Daoy (cell line): ENCODE measurements around the gene CCDC171. TPM values are rescaled to one million over a fixed set of nuclear protein-coding genes. Genes with fewer than 3 reads are reported as not detected.
A peak's percentile ranks its signal among the peaks of the same experiment; 100 is the strongest.
"Not testable (repeated sequence)": the region's sequence is repeated elsewhere in the genome, so short reads cannot be mapped to it uniquely, and the experiment has no call there.

ENCODE experiments used
- DNase-seq: peaks from one replicate; pipeline ENCODE4 v3.0.0-alpha.2; 2015; ENCODE audit warnings: low read depth
- total RNA-seq: library from RNA; depleted of rRNA; stranded (reverse); fragments of >200 nt; shearing (Covaris generic); gene quantifications from 2 replicates; pipeline ENCODE4 v1.2.3, GENCODE V29; 2014; rRNA removed

Gene CCDC171
- 0.57 TPM in 2 replicates for total RNA-seq

DNA sequence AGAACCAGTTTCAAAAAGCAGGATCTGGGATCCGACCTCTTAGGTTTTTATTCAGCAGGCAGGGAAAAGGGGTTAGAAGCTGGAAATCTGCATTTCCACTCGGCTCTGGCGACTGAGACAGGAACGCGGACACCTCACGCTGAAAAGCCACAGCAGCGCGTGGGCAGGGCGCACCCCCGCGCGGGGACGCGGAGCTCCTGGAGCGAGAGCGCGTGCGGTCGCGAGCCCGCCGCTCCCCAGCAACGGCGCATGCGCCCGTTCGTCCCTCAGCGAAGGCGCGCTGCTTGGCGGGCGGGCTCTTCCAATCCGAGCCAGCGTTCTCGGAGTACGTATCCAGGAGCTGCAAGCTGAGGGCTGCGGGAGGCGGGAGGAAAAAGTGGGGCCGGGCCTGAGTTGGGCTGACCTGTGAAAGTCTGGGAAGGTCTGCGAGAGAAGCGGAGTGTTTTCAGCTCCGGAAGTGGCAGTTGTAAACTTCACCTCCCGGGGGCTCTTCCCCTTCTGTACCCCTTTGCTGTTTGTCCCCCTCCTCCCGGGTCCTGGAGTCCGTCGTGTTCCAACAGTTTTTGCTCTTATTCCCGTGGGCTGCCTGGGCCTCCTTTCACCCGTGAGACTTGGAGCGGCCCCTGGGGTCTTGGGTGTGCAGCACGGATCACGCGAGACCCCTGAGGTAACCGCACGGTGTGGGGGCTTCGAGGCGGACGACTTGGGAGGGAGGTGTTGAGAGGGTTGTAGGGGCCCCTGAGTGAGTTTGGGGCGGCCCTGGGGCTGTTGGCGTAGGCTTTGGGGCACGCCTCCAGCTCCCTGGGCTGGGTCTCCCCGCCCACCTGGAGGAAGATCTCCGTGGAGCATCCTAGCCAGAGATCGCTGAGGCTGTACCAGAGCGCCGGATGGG lies at the start of gene CCDC171:
CCDC171 (plus strand) TSS at position 408 of the 892 bp plus-strand sequence. CDS start 11,046 bp downstream, outside the sequence.
- peak; percentile 92 for DNase-seq

DNA sequence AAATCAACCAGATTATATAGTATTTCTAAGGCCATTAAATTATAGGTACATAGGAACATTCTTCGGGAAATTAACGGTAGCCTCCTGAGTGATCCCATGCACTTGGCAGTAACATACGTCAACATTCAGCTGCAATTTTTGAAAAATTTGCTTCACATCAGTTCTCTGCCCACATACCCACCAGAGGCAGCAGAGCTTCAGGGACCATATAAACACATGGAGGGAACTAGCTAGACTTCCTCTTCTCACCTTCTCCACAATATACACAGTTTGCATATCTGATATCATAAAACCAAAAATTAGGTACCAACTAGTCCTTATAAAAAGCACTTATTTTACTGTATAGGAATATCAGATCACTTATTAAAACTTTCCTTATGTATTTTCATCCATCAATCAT lies 46.9 kb upstream of the CCDC171 start:
- no peak for DNase-seq

DNA sequence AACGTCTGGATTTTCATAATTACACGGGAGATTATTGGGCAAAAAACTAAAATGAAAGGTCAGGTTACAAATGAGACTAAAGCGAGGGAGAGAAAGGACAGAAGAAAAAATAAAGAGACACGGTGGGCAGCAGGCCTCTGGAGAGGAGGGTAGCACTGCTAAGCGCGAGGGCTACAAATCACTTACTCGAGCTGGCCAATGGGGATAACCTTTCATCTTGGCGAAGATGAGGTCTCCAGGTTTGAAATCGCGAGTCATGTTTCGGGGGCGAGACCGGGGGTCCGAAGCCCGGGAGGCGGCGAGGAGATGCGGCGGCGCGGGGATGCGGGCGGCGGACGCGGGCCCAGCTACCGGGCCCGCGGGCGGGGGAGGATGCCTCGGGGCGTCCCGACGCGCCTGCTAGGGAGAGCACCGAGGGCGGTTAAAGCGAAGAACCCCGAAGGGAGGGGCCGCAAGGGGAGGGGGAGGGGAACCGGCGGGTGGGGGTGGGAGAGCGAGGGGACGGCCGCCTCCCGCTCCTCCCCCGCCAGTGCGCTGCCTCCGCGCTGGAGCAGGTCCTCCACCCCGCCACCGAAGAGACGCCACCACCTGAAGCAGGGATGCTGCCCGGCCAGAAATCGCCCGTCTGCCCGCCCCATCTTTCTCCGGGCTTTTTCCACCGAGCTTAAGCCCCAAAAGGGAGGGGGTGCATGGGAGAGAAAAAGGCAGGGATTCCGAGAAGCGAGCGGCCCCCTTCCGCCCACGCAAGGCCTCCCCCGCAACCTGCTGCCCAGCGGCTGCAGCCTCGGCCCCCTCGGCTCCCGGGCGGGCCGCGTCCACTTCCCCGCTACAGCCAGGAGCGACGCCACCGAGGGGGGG lies 42.7 kb upstream of the CCDC171 start:
- DNase-seq, result peak; percentile 14

DNA sequence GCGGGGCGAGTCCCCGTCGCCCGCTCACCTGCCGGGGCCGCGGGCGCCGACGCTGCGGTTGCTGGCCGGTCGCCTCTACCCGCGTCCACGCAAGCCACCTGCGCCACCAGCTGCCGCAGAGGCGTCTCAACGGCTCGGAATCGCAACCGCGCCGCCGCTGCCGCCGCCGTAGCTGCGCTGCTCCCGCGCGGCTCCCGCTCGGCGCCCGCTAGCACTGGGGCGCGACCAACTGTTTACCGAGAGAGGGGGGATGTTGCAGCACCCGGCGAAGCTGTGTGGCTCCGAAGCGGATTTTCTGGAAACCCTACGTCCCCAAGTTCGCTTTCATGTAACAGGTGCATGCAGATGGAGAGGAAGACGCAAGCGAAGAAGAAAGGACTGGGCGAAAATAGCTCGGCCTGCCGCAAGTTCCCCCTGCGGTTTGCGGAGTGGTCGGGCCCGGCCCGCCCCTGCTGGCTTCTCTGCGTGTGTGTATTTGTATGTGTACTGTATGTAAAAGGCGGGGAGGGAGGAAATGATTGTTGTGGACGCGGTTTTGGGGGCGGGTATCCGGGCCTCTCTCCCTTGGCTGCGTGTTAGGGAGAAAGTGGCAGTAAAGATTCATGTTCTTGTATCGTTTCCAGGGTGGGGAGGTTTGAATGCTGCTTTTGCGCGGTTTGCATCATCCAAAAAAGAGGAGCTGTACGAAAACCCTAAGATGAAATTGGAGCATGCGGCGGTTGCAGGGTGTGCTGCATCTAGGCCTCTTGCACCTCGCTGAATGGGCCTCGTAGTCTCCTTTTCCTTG lies 41.9 kb upstream of the CCDC171 start, which contains the start of gene PSIP1:
PSIP1 (minus strand) TSS at position 182 of the 787 bp plus-strand sequence. CDS start 782 bp downstream, outside the sequence.
- peak; percentile 61 for DNase-seq

DNA sequence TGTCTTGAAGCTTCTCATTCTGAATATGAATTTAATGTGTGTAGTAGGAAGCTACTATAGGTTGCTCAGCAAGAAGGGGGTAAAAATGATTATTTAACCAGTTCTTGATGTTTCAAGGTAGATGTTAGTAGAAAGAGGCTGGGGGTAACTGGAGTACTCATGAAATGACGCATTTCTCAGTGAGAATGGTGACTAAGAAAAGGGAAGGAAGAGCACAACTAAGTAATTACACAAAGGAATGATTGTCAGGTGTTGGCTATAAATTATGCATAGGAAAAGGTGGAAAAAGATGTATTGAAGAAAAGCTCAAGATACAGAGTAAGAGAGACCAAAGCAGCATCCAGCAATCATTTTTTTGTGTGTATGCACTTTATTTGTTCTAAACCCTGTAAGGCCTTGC lies 40.6 kb upstream of the CCDC171 start:
- DNase-seq, result no peak

DNA sequence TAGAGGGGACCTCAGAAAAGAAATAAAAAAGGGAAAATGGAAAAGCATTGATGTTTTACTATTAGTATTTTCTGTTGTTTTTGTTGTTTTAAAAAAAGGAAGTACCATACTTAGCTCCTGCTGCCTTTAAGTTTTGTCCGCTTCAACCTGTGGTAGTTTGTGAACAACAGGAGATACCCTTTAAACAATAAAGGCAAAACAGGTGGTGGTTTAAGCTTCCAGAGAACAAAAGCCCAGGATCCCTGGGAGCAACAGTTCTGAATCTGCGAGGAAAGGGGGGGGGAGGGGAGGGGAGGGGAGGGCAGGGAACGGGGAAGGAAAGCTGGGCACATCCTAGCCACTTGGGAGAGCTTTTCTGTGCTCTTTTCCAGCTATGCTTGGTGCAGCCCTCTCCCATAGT lies 40.0 kb upstream of the CCDC171 start:
- DNase-seq, result no peak

DNA sequence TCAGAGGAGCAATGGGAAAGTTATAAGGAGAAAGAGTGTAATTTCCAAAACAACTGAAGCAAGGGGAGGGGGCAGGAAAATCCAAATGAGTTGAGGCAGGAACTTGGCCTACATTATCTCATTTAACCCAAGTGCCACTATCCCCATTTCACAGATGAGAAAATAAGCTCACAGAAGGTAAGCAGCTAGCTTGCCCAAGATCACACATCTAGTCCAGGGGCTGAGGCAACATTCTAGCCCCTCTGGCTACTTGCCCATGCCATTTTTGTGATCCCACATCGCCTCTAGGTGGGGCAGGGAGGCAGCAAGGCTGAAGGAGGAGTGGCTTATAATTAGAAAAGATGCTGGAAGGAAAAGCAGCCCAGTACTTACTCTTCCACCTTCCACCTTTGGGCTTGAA lies 39.5 kb upstream of the CCDC171 start:
- peak; percentile 9 for DNase-seq

DNA sequence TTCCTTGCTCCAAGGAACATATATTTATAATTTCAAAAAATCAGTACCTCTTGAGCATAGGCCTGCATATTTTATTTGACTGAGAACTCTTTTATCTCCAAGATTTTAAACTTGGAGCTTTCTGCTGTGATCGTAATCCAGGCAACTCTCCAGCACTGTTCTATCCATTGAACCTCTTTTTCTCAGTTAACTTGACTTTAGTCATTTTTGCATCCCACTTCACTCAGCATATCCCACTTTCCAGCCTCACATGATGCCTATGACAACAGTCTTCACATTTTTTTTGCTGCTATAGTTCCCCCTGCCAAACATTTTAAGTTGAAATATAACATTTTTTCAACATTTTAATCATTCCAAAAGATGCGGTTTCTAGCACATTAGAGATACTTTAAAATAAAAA lies 33.0 kb upstream of the CCDC171 start:
- DNase-seq, result no peak

DNA sequence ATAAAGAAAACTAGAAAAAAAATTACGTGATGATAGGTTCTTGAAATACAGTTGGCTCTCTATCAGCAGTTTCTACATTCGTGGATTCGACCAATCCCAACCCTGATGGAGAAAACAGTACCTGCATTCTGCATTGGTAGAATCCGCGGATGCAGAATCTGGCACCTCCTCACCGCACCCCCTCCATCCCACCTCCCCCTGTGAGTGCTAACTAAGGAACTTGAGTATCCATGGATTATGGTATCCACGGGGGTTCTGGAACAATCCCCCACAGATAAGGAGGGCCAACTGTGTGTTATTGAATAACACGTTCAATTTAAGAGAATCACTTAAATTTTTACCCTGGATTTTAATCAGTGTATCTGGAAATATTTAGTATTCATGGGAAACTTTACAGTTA lies 31.6 kb upstream of the CCDC171 start:
- DNase-seq, result no peak

DNA sequence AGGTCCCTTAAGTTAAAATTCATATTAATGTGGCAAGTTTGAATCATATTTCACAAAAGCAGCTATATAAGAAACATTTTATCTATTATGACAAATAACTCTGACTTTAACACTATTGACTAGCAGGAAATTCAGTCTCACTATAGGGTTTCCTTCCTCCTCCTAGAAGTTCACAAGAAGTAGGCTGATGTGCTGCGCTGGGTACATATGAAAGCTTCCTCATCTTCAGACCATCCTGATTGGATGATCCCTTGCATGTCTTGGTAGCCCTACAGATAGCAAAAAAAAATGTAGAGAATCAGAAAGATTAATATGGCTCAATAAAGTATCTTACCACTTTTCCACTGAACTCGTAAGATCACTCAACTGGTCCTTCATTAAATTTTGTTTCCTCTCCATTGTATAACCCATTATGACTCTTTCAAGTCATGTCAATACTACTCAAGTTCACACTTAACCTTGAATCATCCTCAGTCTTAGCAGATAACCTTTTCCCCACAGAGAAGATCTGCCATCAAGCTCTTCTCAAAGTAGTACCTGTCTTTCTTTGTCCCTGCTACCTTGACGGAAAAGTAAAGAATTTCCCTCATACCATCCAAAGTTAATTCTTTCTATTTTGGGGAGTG lies 30.6 kb upstream of the CCDC171 start:
- DNase-seq, result no peak

DNA sequence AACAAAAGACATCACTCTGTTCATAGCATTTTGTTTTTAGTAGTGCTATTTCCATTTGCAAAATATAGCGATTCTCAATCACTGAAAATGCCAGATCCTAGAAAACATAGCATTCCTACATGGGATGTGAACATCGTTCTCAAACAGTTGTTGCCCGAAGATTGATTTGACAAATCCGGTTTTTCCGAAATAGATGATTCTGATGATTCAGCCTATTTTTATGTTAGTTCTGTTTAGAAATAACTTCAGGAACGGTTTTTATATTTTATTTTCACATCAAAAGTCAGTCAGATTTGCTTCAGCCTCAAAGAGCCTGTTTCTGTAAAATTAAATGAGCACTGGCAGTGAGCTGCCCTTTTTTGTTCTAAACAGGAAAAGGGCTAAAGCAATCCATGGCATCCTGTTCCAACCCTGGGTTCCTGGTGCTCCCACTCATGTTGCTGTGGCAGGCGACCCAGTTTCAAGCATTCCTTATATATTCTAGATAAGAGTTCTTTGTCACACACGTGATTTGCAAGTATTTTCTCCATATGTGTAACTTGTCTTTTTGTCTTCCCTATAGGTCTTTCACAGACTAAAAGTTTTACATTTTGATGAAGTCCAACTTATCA lies 27.9 kb upstream of the CCDC171 start:
- no peak for DNase-seq

DNA sequence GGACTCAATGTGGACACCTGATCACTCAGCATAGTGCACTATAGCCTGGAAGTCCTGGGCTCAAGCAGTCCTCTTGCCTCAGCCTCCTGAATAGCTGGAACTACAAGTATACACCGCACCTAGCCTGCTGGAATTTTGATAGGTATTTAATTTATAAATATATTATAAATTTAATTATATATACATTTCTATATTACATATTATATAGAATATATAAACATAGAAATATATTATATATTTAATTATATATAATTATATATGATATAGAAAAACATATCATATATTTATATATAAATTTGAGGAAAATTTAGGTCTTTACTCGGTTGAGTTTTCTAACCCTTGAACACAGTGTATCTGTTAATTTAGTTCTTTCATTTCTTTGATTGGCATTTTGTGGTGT lies 26.9 kb upstream of the CCDC171 start:
- no peak for DNase-seq

DNA sequence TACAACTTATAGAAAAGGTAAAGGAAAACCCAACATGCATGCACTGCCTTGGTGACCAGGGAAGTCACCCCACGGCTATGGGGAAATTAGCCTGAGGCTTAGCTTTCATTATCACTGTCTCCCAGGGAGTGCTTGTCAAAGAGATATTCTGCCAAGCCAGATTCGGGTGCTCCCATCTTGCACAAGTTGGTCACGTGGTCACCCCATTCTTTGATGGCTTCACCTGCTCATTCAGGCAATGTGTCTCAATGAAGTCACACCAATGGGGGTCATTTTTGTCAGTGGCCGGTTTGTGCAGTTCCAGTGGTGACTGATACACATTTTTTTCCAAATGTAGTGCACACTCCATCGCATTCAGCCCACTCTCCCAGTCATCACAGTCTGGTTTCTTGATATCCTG lies 25.8 kb upstream of the CCDC171 start:
- not testable (repeated sequence) for DNase-seq

DNA sequence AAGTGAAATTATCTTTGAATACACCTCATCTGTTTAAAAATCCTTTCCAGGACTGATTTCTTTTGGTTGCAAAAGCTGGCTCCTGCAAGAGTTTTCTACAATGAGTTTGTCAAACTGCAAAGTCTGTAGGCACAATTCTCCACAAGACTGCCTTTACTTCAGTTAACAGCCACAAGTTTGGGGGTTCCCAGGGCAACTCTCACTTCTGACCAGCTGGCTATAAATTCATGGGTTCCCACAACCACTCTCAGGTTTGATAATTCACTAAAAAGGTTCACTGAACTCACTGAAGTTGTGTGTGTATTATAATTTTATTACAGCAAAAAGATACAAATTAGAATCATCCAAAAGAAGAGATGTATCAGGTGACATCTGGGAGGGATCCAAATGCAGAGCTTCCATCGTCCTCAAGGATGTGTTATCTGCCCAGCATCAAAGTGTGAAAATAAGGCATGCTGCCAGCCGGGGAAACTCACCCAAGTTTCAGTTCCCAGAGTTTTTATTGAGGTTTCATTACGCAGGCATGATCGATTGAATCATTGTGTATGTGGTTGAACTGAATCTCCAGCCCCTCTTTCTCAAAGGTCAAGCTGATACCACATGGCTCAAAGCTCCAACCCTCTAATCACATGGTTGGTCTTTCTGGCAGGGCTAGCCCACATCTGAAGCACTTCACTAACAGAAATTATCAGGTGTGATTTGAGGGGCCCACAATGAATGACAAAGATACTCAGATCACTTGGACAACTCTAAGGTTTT lies 23.1 kb upstream of the CCDC171 start:
- DNase-seq, result no peak

DNA sequence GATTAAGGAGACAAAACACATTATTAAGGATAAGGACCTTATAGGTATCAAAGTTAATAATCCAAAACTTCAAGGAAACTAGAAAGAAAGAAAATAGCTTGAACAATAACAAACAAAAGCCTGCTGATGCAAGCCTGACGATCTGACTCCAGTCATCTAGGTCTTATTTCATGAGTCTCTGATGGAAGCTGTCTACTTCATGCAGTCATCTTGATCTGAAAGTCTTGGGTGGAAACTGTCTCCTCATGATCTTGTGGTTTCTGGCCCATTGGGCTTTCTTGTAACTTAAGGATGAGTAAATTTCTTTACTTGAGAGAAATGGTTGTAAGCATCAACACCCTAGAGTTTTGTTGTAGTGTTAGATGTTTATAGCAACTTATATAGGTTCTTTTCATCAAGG lies 21.5 kb upstream of the CCDC171 start:
- no peak for DNase-seq

DNA sequence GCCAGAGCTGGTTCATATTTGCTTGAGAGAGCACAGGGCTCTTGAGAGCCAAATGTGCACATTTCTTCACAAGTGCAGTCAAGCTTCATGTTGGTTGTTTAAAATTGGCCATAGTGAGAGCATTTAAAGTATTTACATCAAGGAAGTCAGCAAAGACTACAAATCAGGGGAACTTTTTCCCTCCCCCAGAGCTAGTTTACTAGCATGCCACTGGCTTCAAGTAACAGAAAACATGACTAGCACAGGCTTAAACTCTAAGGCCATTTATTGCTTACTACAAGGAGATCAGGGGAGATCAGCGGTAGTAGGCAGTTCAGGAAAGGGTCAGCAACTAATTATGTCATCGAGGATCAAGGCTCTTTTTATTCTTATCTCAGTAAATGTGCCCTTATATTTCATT lies 11.0 kb upstream of the CCDC171 start:
- DNase-seq, result no peak

DNA sequence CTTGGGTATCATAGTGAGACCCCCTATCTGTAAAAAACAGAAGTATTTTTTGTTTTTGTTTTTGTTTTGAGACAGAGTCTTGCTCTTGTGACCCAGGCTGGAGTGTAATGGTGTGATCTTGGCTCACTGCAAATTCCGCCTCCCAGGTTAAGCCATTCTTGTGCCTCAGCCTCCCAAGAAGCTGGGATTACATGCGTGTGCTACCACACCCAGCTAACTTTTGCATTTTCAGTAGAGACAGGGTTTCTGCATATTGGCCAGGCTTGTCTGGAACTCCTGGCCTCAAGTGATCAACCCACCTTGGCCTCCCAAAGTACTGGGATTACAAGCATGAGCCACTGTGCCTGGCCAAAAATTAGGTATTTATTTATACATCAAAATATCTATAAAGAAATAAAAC lies 10.2 kb upstream of the CCDC171 start:
- no peak for DNase-seq

DNA sequence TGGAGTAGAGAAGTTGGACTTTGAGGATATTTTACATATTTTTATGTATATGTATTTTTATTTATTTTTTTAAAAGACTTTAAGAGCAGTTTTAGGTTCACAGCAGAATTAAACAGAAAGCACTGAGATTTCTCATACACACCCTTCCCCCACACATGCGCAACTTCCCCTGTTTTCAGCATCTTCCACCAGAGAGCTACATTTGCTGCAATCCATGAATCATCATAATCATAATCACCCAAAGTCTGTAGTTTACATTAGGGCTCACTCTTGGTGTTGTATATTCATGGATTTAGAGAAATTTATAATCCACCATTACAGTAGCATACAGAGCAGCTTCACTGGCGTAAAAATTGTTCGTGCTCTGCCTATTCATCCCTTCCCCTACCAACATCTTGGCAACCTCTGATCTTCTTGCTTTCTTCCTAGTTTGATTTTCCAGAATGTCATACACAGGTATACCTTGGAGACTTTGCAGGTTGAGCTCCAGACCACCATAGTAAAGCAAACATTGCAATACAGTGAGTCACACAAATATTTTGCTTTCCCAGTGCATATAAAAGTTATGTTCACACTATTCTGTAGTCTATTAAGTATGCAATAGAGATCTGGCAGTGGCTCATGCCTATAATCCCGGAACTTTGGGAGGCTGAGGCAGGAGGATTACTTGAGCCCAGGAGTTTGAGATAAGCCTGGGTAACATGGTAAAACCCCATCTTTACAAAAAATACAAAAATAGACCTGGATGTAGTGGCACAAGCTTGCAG lies 9.6 kb upstream of the CCDC171 start:
- DNase-seq, result no peak

DNA sequence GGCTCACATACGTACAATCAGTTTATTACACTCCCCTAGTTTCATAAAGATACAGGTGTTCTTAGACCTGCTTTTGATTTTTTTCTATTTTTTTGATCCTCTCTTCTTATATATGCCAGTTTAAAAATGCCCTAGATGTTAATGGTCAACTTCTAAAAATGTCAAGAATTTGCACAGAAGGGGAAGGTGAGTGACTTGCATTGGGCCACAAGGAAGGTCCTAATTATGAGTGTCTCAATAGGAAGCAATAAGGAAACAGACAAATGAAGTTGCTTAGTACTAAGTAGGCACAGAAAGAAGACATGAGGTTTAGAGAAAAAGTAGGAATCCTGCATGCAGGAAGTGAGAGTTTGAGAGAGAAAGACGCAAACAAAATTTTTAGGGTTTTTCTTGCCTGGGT lies 3.2 kb upstream of the CCDC171 start:
- no peak for DNase-seq
